Activated B cell treated with CpG ODN at 0.5 μM for 24 hours (primary cell): ENCODE data around the gene ATP5F1C. TPM values are rescaled to one million over a fixed set of nuclear protein-coding genes. Genes with fewer than 3 reads are reported as not detected.

Experiments
- ATAC-seq: fragments of 200-7000 bp; cut with Tn5 transposase; one replicate; pipeline ENCODE4 v1.10.0; 2021; ENCODE audit warnings: low read depth, mild to moderate bottlenecking, moderate library complexity
- CTCF ChIA-PET: fragments of 350-600 bp; sonication (Branson Sonifier 250); formaldehyde crosslinking; loops from one replicate; lab custom pipeline; 2021; ENCODE audit warnings: antibody characterized with exemption; lab: Charles Lee
- POLR2A ChIA-PET: fragments of 350-600 bp; sonication (Branson Sonifier 250); formaldehyde crosslinking; loops from one replicate; lab custom pipeline; 2021; ENCODE audit warnings: antibody characterized with exemption; lab: Charles Lee
- DNase-seq: peaks from one replicate; pipeline ENCODE4 v3.0.0; 2022
- H3K27ac Mint-ChIP-seq: one replicate; pipeline ENCODE4 v1.8.0; 2020; ENCODE audit warnings: mixed read lengths
- H3K27me3 Mint-ChIP-seq: one replicate; pipeline ENCODE4 v1.8.0; 2021; ENCODE audit warnings: mixed read lengths
- H3K36me3 Mint-ChIP-seq: one replicate; pipeline ENCODE4 v1.8.0; 2021; ENCODE audit warnings: low read depth, mixed read lengths
- H3K4me1 Mint-ChIP-seq: one replicate; pipeline ENCODE4 v1.8.0; 2021; ENCODE audit warnings: mixed read lengths
- H3K4me3 Mint-ChIP-seq: one replicate; pipeline ENCODE4 v1.8.0; 2020; ENCODE audit warnings: mild to moderate bottlenecking, mixed read lengths
- H3K9me3 Mint-ChIP-seq: one replicate; pipeline ENCODE4 v1.8.0; 2020; ENCODE audit warnings: mixed read lengths
- CTCF ChIP-seq: fragments of 200-600 bp; IDR thresholded peaks from one replicate; pipeline ENCODE4 v1.8.0; 2022; ENCODE audit warnings: antibody characterized with exemption, mild to moderate bottlenecking
- intact Hi-C: fragments of 100-400 bp; cut with micrococcal nuclease; formaldehyde crosslinking; loops from one replicate; pipeline ENCODE4 v1.15.1; 2024
- total RNA-seq: library from RNA; stranded (reverse); gene quantifications from 2 replicates; pipeline ENCODE4 v1.2.3, GENCODE V29; 2022

Gene ATP5F1C
- total RNA-seq, 1 donor from 2014 or later, result 182 TPM

GRCh38 chr10:7752251-7752650 lies 35.7 kb upstream of the ATP5F1C start:
- Mint-ChIP-seq H3K27ac (no peak overlapping the region), H3K36me3 (peaks cover 52% of the 10 kb centered on the region), H3K27me3 (no peaks in the 10 kb centered on the region), H3K4me1 (no peaks in the 10 kb centered on the region), H3K4me3 (no peak overlapping the region), H3K9me3 (no peaks in the 10 kb centered on the region)
- ChIA-PET CTCF (no interaction called here), POLR2A (no interaction called here)
- intact Hi-C loops, result no loop called here
- no peak for DNase-seq
- no peak for TF ChIP-seq CTCF
- no peak for ATAC-seq

- no peak overlapping the region for H3K4me3 Mint-ChIP-seq
- no peak for DNase-seq
- H3K36me3 Mint-ChIP-seq, result peaks cover 70% of the 10 kb centered on the region
- no peaks in the 10 kb centered on the region for H3K27me3 Mint-ChIP-seq
- no peak for TF ChIP-seq CTCF
- no peaks in the 10 kb centered on the region for H3K4me1 Mint-ChIP-seq
- no peak overlapping the region for H3K27ac Mint-ChIP-seq
- CTCF ChIA-PET, result interaction anchor here (2.2 kb wide), 1 partner anchor 230 kb away, joined by 6 read pairs; no protein-coding TSS in a partner anchor
- intact Hi-C loops, result loop anchor here (5.0 kb wide), 1 partner anchor 1452 kb away; no protein-coding TSS in a partner anchor
- no peak for ATAC-seq
- H3K9me3 Mint-ChIP-seq, result no peaks in the 10 kb centered on the region
- POLR2A ChIA-PET, result no interaction called here
These were observed 32.9 kb upstream of the ATP5F1C start for GRCh38 chr10:7755103-7755502.

GRCh38 chr10:7756360-7756992 lies 31.5 kb upstream of the ATP5F1C start:
- intact Hi-C loops, result loop anchor here (2.0 to 5.0 kb wide), 2 partner anchors 1451 to 1546 kb away; no protein-coding TSS in a partner anchor
- no peaks in the 10 kb centered on the region for H3K27me3 Mint-ChIP-seq
- no peak for DNase-seq
- ATAC-seq, result no peak
- POLR2A ChIA-PET, result no interaction called here
- CTCF ChIA-PET, result interaction anchor here (0.6 to 2.2 kb wide), 2 partner anchors 229 to 231 kb away, joined by 3 to 6 read pairs; no protein-coding TSS in a partner anchor
- H3K4me3 Mint-ChIP-seq, result no peak overlapping the region
- peaks cover 81% of the 10 kb centered on the region for H3K36me3 Mint-ChIP-seq
- no peak for TF ChIP-seq CTCF
- H3K9me3 Mint-ChIP-seq, result no peaks in the 10 kb centered on the region
- H3K4me1 Mint-ChIP-seq, result no peaks in the 10 kb centered on the region
- no peak overlapping the region for H3K27ac Mint-ChIP-seq

- H3K4me3 Mint-ChIP-seq, result no peak overlapping the region
- CTCF ChIA-PET, result no interaction called here
- no peaks in the 10 kb centered on the region for H3K9me3 Mint-ChIP-seq
- intact Hi-C loops, result no loop called here
- DNase-seq (no peak), ATAC-seq (no peak)
- POLR2A ChIA-PET, result no interaction called here
- no peak for TF ChIP-seq CTCF
- no peaks in the 10 kb centered on the region for H3K4me1 Mint-ChIP-seq
- no peaks in the 10 kb centered on the region for H3K27me3 Mint-ChIP-seq
- peaks cover 75% of the 10 kb centered on the region for H3K36me3 Mint-ChIP-seq
- no peak overlapping the region for H3K27ac Mint-ChIP-seq
These were observed 24.0 kb upstream of the ATP5F1C start for GRCh38 chr10:7763929-7764328.

GRCh38 chr10:7766241-7766640 lies 21.7 kb upstream of the ATP5F1C start:
- intact Hi-C loops, result no loop called here
- POLR2A ChIA-PET, result no interaction called here
- ATAC-seq (no peak), DNase-seq (no peak)
- Mint-ChIP-seq H3K4me3 (no peak overlapping the region), H3K27ac (no peak overlapping the region), H3K27me3 (no peaks in the 10 kb centered on the region), H3K4me1 (no peaks in the 10 kb centered on the region), H3K36me3 (peaks cover 75% of the 10 kb centered on the region), H3K9me3 (no peaks in the 10 kb centered on the region)
- CTCF ChIA-PET, result no interaction called here
- TF ChIP-seq CTCF, result no peak
